ENCODE data around the gene SLC8A1.

SLC8A1 gene

GRCh38 chr2:40406485-40407289 lies 45.2 kb downstream of the SLC8A1 start:
- Histone ChIP-seq H3K9ac (ENCODE audit: low read depth, low read length) (no peak overlapping the region), H4K20me1 (ENCODE audit: insufficient read depth, low read length) (no peaks in the 10 kb centered on the region), H3K4me3 (ENCODE audit: low read depth in 1 of 2, low read length in 2 of 2) (no peak overlapping the region), H3K36me3 (ENCODE audit: insufficient read depth, low read length) (no peaks in the 10 kb centered on the region), H3K4me2 (ENCODE audit: insufficient read depth, low read length) (peak overlapping the region; percentile 1; the same call in 1 of the 2 replicates), H3K27ac (ENCODE audit: low read length) (peak overlapping the region; percentile 22), H3K79me2 (ENCODE audit: insufficient read depth, low read length) (peaks cover 57% of the 10 kb centered on the region), H3K9me3 (ENCODE audit: insufficient read depth, low read length, severe bottlenecking) (no peaks in the 10 kb centered on the region), H3K27me3 (ENCODE audit: insufficient read depth, low read length, poor library complexity) (no peaks in the 10 kb centered on the region), H2AFZ (ENCODE audit: low read depth, low read length) (no peak overlapping the region), H3K4me1 (ENCODE audit: insufficient read depth, low read length) (peaks cover 31% of the 10 kb centered on the region)
- peak; percentile 84 for ATAC-seq (ENCODE audit: insufficient read depth, low read depth)
- TF ChIP-seq CTCF (IDR thresholded peaks at IDR 0.05; ENCODE audit: borderline replicate concordance, extremely low read depth, low read length, poor library complexity, severe bottlenecking) = peak; percentile 37
- TF ChIP-seq EZH2 (IDR thresholded peaks at IDR 0.05; ENCODE audit: borderline replicate concordance, low read depth, low read length, severe bottlenecking) = no peak
- peak; percentile 50 for DNase-seq

DNA sequence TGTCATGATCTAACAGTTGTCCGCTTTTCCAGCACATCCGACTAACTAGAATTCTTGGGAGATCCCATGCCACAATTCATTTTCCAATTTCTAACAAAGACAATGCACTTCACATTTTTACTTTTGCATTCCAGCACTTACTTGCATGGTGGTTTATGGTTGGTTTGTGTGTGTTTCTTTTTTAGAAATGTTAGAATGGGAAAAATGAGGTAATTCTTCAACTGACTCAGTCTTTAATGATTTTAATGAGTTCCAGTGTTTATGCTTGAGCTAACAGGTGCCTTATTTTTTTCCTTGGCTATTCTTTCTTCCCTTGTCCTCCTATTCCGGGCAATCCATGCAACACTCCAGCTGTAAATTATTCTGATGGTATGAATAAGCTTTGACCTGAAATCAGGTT lies 46.4 kb downstream of the SLC8A1 start:
- Histone ChIP-seq H3K4me3 (ENCODE audit: low read depth in 1 of 2, low read length in 2 of 2) (no peak overlapping the region), H3K27ac (ENCODE audit: low read length) (no peak overlapping the region), H3K27me3 (ENCODE audit: insufficient read depth, low read length, poor library complexity) (no peaks in the 10 kb centered on the region), H3K9ac (ENCODE audit: low read depth, low read length) (no peak overlapping the region), H3K4me1 (ENCODE audit: insufficient read depth, low read length) (peaks cover 31% of the 10 kb centered on the region), H3K36me3 (ENCODE audit: insufficient read depth, low read length) (no peaks in the 10 kb centered on the region), H4K20me1 (ENCODE audit: insufficient read depth, low read length) (no peaks in the 10 kb centered on the region), H2AFZ (ENCODE audit: low read depth, low read length) (no peak overlapping the region), H3K79me2 (ENCODE audit: insufficient read depth, low read length) (peaks cover 65% of the 10 kb centered on the region), H3K9me3 (ENCODE audit: insufficient read depth, low read length, severe bottlenecking) (no peaks in the 10 kb centered on the region), H3K4me2 (ENCODE audit: insufficient read depth, low read length) (no peak overlapping the region)
- DNase-seq = no peak
- TF ChIP-seq CTCF (IDR thresholded peaks at IDR 0.05; ENCODE audit: borderline replicate concordance, extremely low read depth, low read length, poor library complexity, severe bottlenecking) = no peak
- no peak for TF ChIP-seq EZH2 (IDR thresholded peaks at IDR 0.05; ENCODE audit: borderline replicate concordance, low read depth, low read length, severe bottlenecking)
- ATAC-seq (ENCODE audit: insufficient read depth, low read depth) = no peak

DNA sequence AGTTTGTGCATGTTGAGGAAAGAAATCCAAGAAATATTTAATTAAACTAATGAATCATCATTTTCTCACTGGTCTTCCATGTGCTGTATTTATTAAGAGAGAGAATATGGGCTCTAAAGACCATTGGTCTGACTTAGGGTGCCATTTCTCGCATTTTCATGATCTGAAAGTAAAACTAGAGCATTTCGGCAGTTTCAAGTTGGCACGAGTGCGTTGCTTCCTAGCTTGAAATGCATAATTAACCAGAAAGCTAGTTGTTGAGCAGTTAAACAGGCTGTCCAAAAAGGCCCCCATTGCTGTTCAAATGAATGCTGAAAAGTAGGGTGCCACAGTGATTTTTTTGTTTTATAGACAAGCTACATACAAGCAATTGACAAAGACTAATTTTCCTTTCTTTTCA lies 47.4 kb downstream of the SLC8A1 start:
- Histone ChIP-seq H3K4me2 (ENCODE audit: insufficient read depth, low read length) (no peak overlapping the region), H3K27me3 (ENCODE audit: insufficient read depth, low read length, poor library complexity) (no peaks in the 10 kb centered on the region), H3K79me2 (ENCODE audit: insufficient read depth, low read length) (peaks cover 59% of the 10 kb centered on the region), H3K36me3 (ENCODE audit: insufficient read depth, low read length) (no peaks in the 10 kb centered on the region), H3K4me3 (ENCODE audit: low read depth in 1 of 2, low read length in 2 of 2) (no peak overlapping the region), H3K9ac (ENCODE audit: low read depth, low read length) (no peak overlapping the region), H3K27ac (ENCODE audit: low read length) (no peak overlapping the region), H3K4me1 (ENCODE audit: insufficient read depth, low read length) (peaks cover 27% of the 10 kb centered on the region), H4K20me1 (ENCODE audit: insufficient read depth, low read length) (no peaks in the 10 kb centered on the region), H2AFZ (ENCODE audit: low read depth, low read length) (no peak overlapping the region), H3K9me3 (ENCODE audit: insufficient read depth, low read length, severe bottlenecking) (no peaks in the 10 kb centered on the region)
- no peak for ATAC-seq (ENCODE audit: insufficient read depth, low read depth)
- DNase-seq = no peak
- no peak for TF ChIP-seq EZH2 (IDR thresholded peaks at IDR 0.05; ENCODE audit: borderline replicate concordance, low read depth, low read length, severe bottlenecking)
- no peak for TF ChIP-seq CTCF (IDR thresholded peaks at IDR 0.05; ENCODE audit: borderline replicate concordance, extremely low read depth, low read length, poor library complexity, severe bottlenecking)
